Measurements from ENCODE around the gene BTNL2.

DNA sequence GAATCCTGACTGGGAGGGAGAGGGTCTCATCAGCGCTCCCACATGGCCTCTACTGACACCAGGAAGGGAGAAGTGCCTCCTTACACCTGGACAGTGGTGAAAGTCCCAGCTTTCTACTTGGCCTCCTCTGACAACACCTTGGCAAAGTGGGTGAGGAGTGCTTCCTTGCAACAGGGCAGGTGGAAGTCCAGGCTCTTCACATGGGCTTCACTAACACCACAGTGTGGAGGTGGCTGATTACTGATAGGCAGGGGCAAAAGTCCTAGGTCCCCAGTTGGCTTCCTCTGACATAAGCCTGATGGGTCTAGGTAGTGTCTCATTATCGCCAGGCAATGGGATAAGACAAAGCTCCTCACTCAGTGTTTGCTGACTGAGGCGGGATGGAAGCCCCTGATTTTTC is 23.2 kb upstream of the BTNL2 start:
- TF ChIP-seq CTCF (IDR thresholded peaks at IDR 0.05) = no peak
- TF ChIP-seq POLR2A (IDR thresholded peaks at IDR 0.05) = no peak
